Body of pancreas (tissue), 4 donors: ENCODE results near the gene CTSC. TPM values are rescaled to one million over a fixed set of nuclear protein-coding genes. Genes with fewer than 3 reads are reported as not detected.

Experiments used
- ATAC-seq: fragments of 150-250 bp; one replicate; pipeline ENCODE4 v1.9.1; 2016
- DNase-seq, 4 donors: peaks; one replicate each; pipeline ENCODE4 v3.0.0-alpha.2; 2019
- H3K27ac ChIP-seq, 4 donors: fragments of 200-600 bp; sonication (generic); 1 replicate in 3 of 4; 2 replicates in 1 of 4; pipeline versions ENCODE4 v1.5.1 to v1.6.1; 2016 to 2019; ENCODE audit warnings: mild to moderate bottlenecking in 1 of 4, mixed read lengths in 1 of 4, moderate library complexity in 1 of 4
- H3K27me3 ChIP-seq, 2 donors: fragments of 200-600 bp; sonication (generic); one replicate each; pipeline ENCODE4 v1.6.0; 2016; ENCODE audit warnings: mild to moderate bottlenecking in 1 of 2
- H3K36me3 ChIP-seq, 2 donors: fragments of 200-600 bp; sonication (generic); replicated peaks in 1 of 2; 2 replicates each; pipeline ENCODE4 v1.5.1; 2016; ENCODE audit warnings: low read depth in 2 of 2; ENCODE audit not compliant: insufficient read depth in 1 of 2
- H3K4me1 ChIP-seq: fragments of 200-600 bp; sonication (generic); one replicate; pipeline ENCODE4 v1.6.0; 2016
- H3K4me3 ChIP-seq, 2 donors: fragments of 200-600 bp; sonication (generic); 1 replicate in 1 of 2; 2 replicates in 1 of 2; pipeline ENCODE4 v1.5.1; 2016 to 2019
- H3K9me3 ChIP-seq, 3 donors: fragments of 200-600 bp; sonication (generic); 1 replicate in 2 of 3; 2 replicates in 1 of 3; pipeline ENCODE4 v1.5.1; 2016
- CTCF ChIP-seq, 7 experiments: fragments of 450-650 bp in 4 of 7; fragments of 200-600 bp in 3 of 7; sonication (generic) in 3 of 7; IDR thresholded peaks; one replicate each; pipeline ENCODE4 v1.5.1; 2016 to 2019; ENCODE audit warnings: antibody characterized with exemption in 7 of 7
- POLR2A ChIP-seq, 3 donors: fragments of 450-650 bp; IDR thresholded peaks; one replicate each; pipeline ENCODE4 v1.6.1; 2016; ENCODE audit warnings: antibody characterized with exemption in 3 of 3, mild to moderate bottlenecking in 2 of 3
- WGBS, 2 donors: methylation state at CpG; one replicate each; pipeline ENCODE4 v1.1.5; 2017; 5-methylcytosine and 5-hydroxymethylcytosine counted together
- intact Hi-C: fragments of 100-400 bp; cut with DNase I; formaldehyde crosslinking; loops from one replicate; pipeline ENCODE4 v1.15.1; 2023
- total RNA-seq, 2 donors: library from RNA; depleted of rRNA; stranded (reverse); fragments of >200 nt; gene quantifications; one replicate each; pipeline ENCODE4 v1.1.0, GENCODE V29; 2016

Gene CTSC
- total RNA-seq, 2 donors from 2014 or later: 23.4 to 37.6 TPM

- no peak for TF ChIP-seq POLR2A (IDR thresholded peaks at IDR 0.05)
- TF ChIP-seq CTCF (IDR thresholded peaks at IDR 0.05): peak in 4 of 7 experiments; percentile 28 to 39 (median 33)
- ATAC-seq (peak; percentile 68), DNase-seq (peak; percentile 61 to 77 (median 69))
- no peaks in the 10 kb centered on the region for H3K9me3 ChIP-seq
- H3K36me3 ChIP-seq: no peaks in the 10 kb centered on the region
- intact Hi-C loops: no loop called here
- H3K27me3 ChIP-seq: no peaks in the 10 kb centered on the region
- no peak overlapping the region for H3K4me3 ChIP-seq
- peaks cover 7% of the 10 kb centered on the region for H3K4me1 ChIP-seq
- H3K27ac ChIP-seq: no peak overlapping the region
- 30 to 31% methylated on average over 3 of the region's 3 CpGs for WGBS, 2 donors
Observed at GRCh38 chr11:88292171-88292843, 45.2 kb downstream of the CTSC start.

- intact Hi-C loops: no loop called here
- Histone ChIP-seq H3K36me3 (no peaks in the 10 kb centered on the region), H3K4me1 (peaks cover 6% of the 10 kb centered on the region), H3K9me3 (no peaks in the 10 kb centered on the region), H3K27ac (no peak overlapping the region), H3K27me3 (no peaks in the 10 kb centered on the region), H3K4me3 (no peak overlapping the region)
- TF ChIP-seq POLR2A (IDR thresholded peaks at IDR 0.05): no peak
- TF ChIP-seq CTCF (IDR thresholded peaks at IDR 0.05): no peak
- DNase-seq (no peak), ATAC-seq (no peak)
- WGBS, 2 donors: 97 to 100% methylated on average over 1 of the region's 1 CpG
Observed at GRCh38 chr11:88288560-88288959, 49.0 kb downstream of the CTSC start.

GRCh38 chr11:88284336-88285050 is 53.0 kb downstream of the CTSC start:
- intact Hi-C loops: no loop called here
- Histone ChIP-seq H3K9me3 (no peaks in the 10 kb centered on the region), H3K4me1 (no peaks in the 10 kb centered on the region), H3K27me3 (no peaks in the 10 kb centered on the region), H3K4me3 (no peak overlapping the region), H3K36me3 (no peaks in the 10 kb centered on the region), H3K27ac (no peak overlapping the region)
- TF ChIP-seq POLR2A (IDR thresholded peaks at IDR 0.05) (no peak), CTCF (IDR thresholded peaks at IDR 0.05) (no peak)
- no peak for ATAC-seq
- no peak for DNase-seq

GRCh38 chr11:88282747-88283515 is 54.6 kb downstream of the CTSC start:
- no peaks in the 10 kb centered on the region for H3K27me3 ChIP-seq
- H3K27ac ChIP-seq: no peak overlapping the region
- DNase-seq (no peak), ATAC-seq (no peak)
- WGBS, 2 donors: 85 to 92% methylated on average over 1 of the region's 1 CpG
- intact Hi-C loops: no loop called here
- no peak for TF ChIP-seq CTCF (IDR thresholded peaks at IDR 0.05)
- H3K9me3 ChIP-seq: no peaks in the 10 kb centered on the region
- no peaks in the 10 kb centered on the region for H3K4me1 ChIP-seq
- H3K4me3 ChIP-seq: no peak overlapping the region
- H3K36me3 ChIP-seq: no peaks in the 10 kb centered on the region
